PC-9 (cell line): Measurements from ENCODE around the gene FSIP1.

ENCODE experiments used
- EZH2 ChIP-seq: fragments of 200-600 bp; sonication (generic); IDR thresholded peaks from 2 replicates; pipeline ENCODE4 v1.8.0; 2017; ENCODE audit warnings: antibody characterized with exemption, low read depth
- TF ChIP-seq, protein P1 (sequence below): fragments of 200-600 bp; sonication (generic); conservative IDR thresholded peaks from 2 replicates; pipeline ENCODE4 v1.6.1; 2017; ENCODE audit warnings: mixed run types, antibody characterized with exemption, mild to moderate bottlenecking, moderate library complexity

DNA sequence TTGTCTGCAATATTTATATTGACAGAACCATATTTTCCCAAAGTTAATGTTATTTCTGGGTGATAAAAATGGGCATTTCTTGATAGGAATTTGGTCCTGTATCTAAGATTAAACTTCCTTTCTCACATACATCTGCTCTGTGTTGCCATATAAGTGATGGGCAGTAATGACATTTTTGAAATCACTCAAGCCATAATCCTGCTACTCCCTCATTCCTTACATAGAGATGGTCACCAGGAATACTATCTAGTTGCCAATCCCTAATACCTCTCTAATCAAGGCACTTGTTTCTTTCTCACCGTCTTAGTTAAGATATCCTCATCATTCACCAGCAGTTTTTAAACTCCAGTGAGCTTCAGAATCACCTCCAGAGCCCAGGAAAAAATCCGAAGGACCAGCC, 68.4 kb downstream of the FSIP1 start:
- no peak for TF ChIP-seq EZH2
- TF ChIP-seq, protein P1, sequence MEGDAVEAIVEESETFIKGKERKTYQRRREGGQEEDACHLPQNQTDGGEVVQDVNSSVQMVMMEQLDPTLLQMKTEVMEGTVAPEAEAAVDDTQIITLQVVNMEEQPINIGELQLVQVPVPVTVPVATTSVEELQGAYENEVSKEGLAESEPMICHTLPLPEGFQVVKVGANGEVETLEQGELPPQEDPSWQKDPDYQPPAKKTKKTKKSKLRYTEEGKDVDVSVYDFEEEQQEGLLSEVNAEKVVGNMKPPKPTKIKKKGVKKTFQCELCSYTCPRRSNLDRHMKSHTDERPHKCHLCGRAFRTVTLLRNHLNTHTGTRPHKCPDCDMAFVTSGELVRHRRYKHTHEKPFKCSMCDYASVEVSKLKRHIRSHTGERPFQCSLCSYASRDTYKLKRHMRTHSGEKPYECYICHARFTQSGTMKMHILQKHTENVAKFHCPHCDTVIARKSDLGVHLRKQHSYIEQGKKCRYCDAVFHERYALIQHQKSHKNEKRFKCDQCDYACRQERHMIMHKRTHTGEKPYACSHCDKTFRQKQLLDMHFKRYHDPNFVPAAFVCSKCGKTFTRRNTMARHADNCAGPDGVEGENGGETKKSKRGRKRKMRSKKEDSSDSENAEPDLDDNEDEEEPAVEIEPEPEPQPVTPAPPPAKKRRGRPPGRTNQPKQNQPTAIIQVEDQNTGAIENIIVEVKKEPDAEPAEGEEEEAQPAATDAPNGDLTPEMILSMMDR, result no peak
